Muscle of leg (tissue), 11 donors: ENCODE results near the gene LRFN2. TPM values are rescaled to one million over a fixed set of nuclear protein-coding genes. Genes with fewer than 3 reads are reported as not detected.

ENCODE experiments used
- DNase-seq: peaks from one replicate; pipeline ENCODE4 v3.0.0; 2013
- H3K27ac ChIP-seq: one replicate; pipeline ENCODE4 v1.5.1; 2013; ENCODE audit warnings: mild to moderate bottlenecking, low read length, control low read depth
- H3K27me3 ChIP-seq: one replicate; pipeline ENCODE4 v1.6.1; 2013; ENCODE audit warnings: low read length; ENCODE audit not compliant: control insufficient read depth, insufficient read depth
- H3K36me3 ChIP-seq: one replicate; pipeline ENCODE4 v1.6.1; 2013; ENCODE audit warnings: low read length; ENCODE audit not compliant: control insufficient read depth, insufficient read depth
- H3K4me1 ChIP-seq: one replicate; pipeline ENCODE4 v1.6.1; 2013; ENCODE audit warnings: low read length; ENCODE audit not compliant: control insufficient read depth, insufficient read depth
- H3K4me3 ChIP-seq: one replicate; pipeline ENCODE4 v1.5.1; 2013; ENCODE audit warnings: low read length, control low read depth
- H3K9me3 ChIP-seq: replicated peaks from 2 replicates; pipeline ENCODE4 v1.6.1; 2013; ENCODE audit warnings: low read depth, low read length; ENCODE audit not compliant: control insufficient read depth
- WGBS: methylation state at CpG from one replicate; pipeline ENCODE4 v1.1.5; 2013; ENCODE audit warnings: missing lambda C conversion rate; ENCODE audit not compliant: insufficient coverage; 5-methylcytosine and 5-hydroxymethylcytosine counted together
- polyA plus RNA-seq, 8 donors: library from polyadenylated mRNA; unstranded; fragments of 120-200 nt; gene quantifications; one replicate each; pipeline versions ENCODE4 v1.2.1 to v1.2.3, GENCODE V29; 2013; ENCODE audit warnings: inconsistent platforms in 1 of 8, low replicate concordance in 1 of 8; ENCODE audit not compliant: insufficient read length in 8 of 8, insufficient read depth in 1 of 8
- total RNA-seq: library from RNA; stranded (reverse); fragments of 120-200 nt; gene quantifications from one replicate; pipeline ENCODE4 v1.2.4, GENCODE V29; 2013

Gene LRFN2
- total and polyA plus RNA-seq, 9 donors = 0.04 to 0.17 (median 0.08) TPM

- H3K9me3 ChIP-seq = no peaks in the 10 kb centered on the region
- WGBS = no CpG with 5 or more reads among the region's 7 CpGs
- no peak for DNase-seq
- H3K36me3 ChIP-seq = no peaks in the 10 kb centered on the region
- H3K27me3 ChIP-seq = peaks cover 52% of the 10 kb centered on the region
- peaks cover 28% of the 10 kb centered on the region for H3K4me1 ChIP-seq
- no peak overlapping the region for H3K4me3 ChIP-seq
- H3K27ac ChIP-seq = no peak overlapping the region
Observed at GRCh38 chr6:40588480-40588879, 1.3 kb upstream of the LRFN2 start.

- Histone ChIP-seq H3K4me1 (peaks cover 28% of the 10 kb centered on the region), H3K4me3 (no peak overlapping the region), H3K27ac (no peak overlapping the region), H3K9me3 (no peaks in the 10 kb centered on the region), H3K36me3 (no peaks in the 10 kb centered on the region), H3K27me3 (peaks cover 52% of the 10 kb centered on the region)
- no peak for DNase-seq
- WGBS = 17% methylated on average over 6 of the region's 11 CpGs
Observed at GRCh38 chr6:40588070-40588384, 863 bp upstream of the LRFN2 start.

- no peaks in the 10 kb centered on the region for H3K36me3 ChIP-seq
- peaks cover 28% of the 10 kb centered on the region for H3K4me1 ChIP-seq
- WGBS = 3% methylated on average over 28 of the region's 55 CpGs
- H3K4me3 ChIP-seq = peak overlapping the region; percentile 43
- H3K9me3 ChIP-seq = no peaks in the 10 kb centered on the region
- no peak for DNase-seq
- no peak overlapping the region for H3K27ac ChIP-seq
- H3K27me3 ChIP-seq = peaks cover 54% of the 10 kb centered on the region
Observed at GRCh38 chr6:40586369-40587201, 579 bp downstream of the LRFN2 start.

GRCh38 chr6:40585651-40586269 lies 1.4 kb downstream of the LRFN2 start:
- DNase-seq = peak; percentile 26

GRCh38 chr6:40585223-40585622 lies 1.9 kb downstream of the LRFN2 start:
- WGBS = 20% methylated on average over 1 of the region's 4 CpGs
- H3K4me1 ChIP-seq = peaks cover 28% of the 10 kb centered on the region
- no peak overlapping the region for H3K4me3 ChIP-seq
- no peak for DNase-seq
- H3K27ac ChIP-seq = no peak overlapping the region
- H3K9me3 ChIP-seq = no peaks in the 10 kb centered on the region
- H3K36me3 ChIP-seq = no peaks in the 10 kb centered on the region
- H3K27me3 ChIP-seq = peaks cover 54% of the 10 kb centered on the region

More at GRCh38 chr6:40585651-40586269, 1.4 kb downstream of the LRFN2 start:
- Histone ChIP-seq H3K27ac (no peak overlapping the region), H3K4me3 (no peak overlapping the region), H3K27me3 (peaks cover 56% of the 10 kb centered on the region), H3K9me3 (no peaks in the 10 kb centered on the region), H3K4me1 (peaks cover 28% of the 10 kb centered on the region), H3K36me3 (no peaks in the 10 kb centered on the region)
- WGBS = 18% methylated on average over 11 of the region's 11 CpGs

GRCh38 chr6:40584741-40585140 lies 2.4 kb downstream of the LRFN2 start:
- Histone ChIP-seq H3K27ac (no peak overlapping the region), H3K27me3 (peaks cover 52% of the 10 kb centered on the region), H3K4me1 (peaks cover 28% of the 10 kb centered on the region), H3K4me3 (no peak overlapping the region), H3K36me3 (no peaks in the 10 kb centered on the region), H3K9me3 (no peaks in the 10 kb centered on the region)
- 60% methylated on average over 1 of the region's 2 CpGs for WGBS
- no peak for DNase-seq

- WGBS = no CpG with 5 or more reads among the region's 3 CpGs
- Histone ChIP-seq H3K4me3 (no peak overlapping the region), H3K36me3 (no peaks in the 10 kb centered on the region), H3K9me3 (no peaks in the 10 kb centered on the region), H3K27me3 (peaks cover 42% of the 10 kb centered on the region), H3K27ac (no peak overlapping the region), H3K4me1 (peaks cover 28% of the 10 kb centered on the region)
- no peak for DNase-seq
Observed at GRCh38 chr6:40583709-40584108, 3.5 kb downstream of the LRFN2 start.

GRCh38 chr6:40582892-40583291 lies 4.3 kb downstream of the LRFN2 start:
- no peaks in the 10 kb centered on the region for H3K9me3 ChIP-seq
- peaks cover 24% of the 10 kb centered on the region for H3K4me1 ChIP-seq
- peaks cover 34% of the 10 kb centered on the region for H3K27me3 ChIP-seq
- no peak for DNase-seq
- no peaks in the 10 kb centered on the region for H3K36me3 ChIP-seq
- H3K4me3 ChIP-seq = no peak overlapping the region
- no CpG with 5 or more reads among the region's 3 CpGs for WGBS
- no peak overlapping the region for H3K27ac ChIP-seq

- WGBS = no CpG with 5 or more reads among the region's 3 CpGs
- Histone ChIP-seq H3K27ac (no peak overlapping the region), H3K4me3 (no peak overlapping the region), H3K4me1 (no peaks in the 10 kb centered on the region), H3K9me3 (no peaks in the 10 kb centered on the region), H3K27me3 (peaks cover 4% of the 10 kb centered on the region), H3K36me3 (no peaks in the 10 kb centered on the region)
- DNase-seq = no peak
Observed at GRCh38 chr6:40579101-40579500, 8.1 kb downstream of the LRFN2 start.

GRCh38 chr6:40577672-40578071 lies 9.5 kb downstream of the LRFN2 start:
- no peaks in the 10 kb centered on the region for H3K9me3 ChIP-seq
- no peak overlapping the region for H3K27ac ChIP-seq
- no peak overlapping the region for H3K4me3 ChIP-seq
- H3K4me1 ChIP-seq = no peaks in the 10 kb centered on the region
- peaks cover 4% of the 10 kb centered on the region for H3K27me3 ChIP-seq
- WGBS = 83% methylated on average over 1 of the region's 4 CpGs
- no peak for DNase-seq
- no peaks in the 10 kb centered on the region for H3K36me3 ChIP-seq
